A673 (cell line): Measurements from ENCODE around the gene THSD4.

Experiments
- CTCF ChIP-seq: fragments of 300-800, 200-600 bp; sonication (generic); conservative IDR thresholded peaks from 2 replicates; pipeline ENCODE4 v1.5.1; 2017; ENCODE audit warnings: low read depth, mild to moderate bottlenecking, antibody characterized with exemption, low read length, moderate library complexity, mixed read lengths
- EZH2 ChIP-seq: fragments of 200-600 bp; sonication (generic); IDR thresholded peaks from 2 replicates; pipeline ENCODE4 v1.6.1; 2017; ENCODE audit warnings: borderline replicate concordance, low read depth, mild to moderate bottlenecking, mixed read lengths, antibody characterized with exemption, low read length; ENCODE audit not compliant: poor library complexity, severe bottlenecking

DNA sequence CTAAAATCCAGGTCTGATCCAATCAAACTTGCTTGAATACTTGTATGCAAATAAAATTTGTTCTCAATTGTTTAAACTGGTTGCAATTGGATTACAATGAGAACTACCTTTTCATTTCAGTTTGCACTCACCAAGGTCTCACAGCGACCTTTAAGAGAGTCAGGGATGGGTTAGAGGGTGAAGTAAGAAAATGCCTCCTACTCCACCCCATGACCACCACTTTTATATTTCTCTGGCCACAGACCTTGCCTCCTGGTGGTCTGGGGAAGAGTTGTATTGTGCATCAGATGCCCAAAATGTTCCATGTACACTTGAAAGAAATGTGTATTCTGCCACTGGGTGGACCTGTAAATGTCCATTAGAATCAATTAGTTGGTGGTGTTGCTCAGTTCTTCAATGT, 16.4 kb upstream of the THSD4 start:
- no peak for TF ChIP-seq CTCF
- TF ChIP-seq EZH2: no peak
